H1 (cell line): ENCODE data around the gene ARGLU1. TPM values are rescaled to one million over a fixed set of nuclear protein-coding genes. Genes with fewer than 3 reads are reported as not detected.

Source experiments
- ASH2L ChIP-seq: fragments of 200-600, 300-600 bp; sonication (generic); IDR thresholded peaks from one replicate; pipeline ENCODE4 v1.7.1; 2017; ENCODE audit warnings: low read length
- RNF2 ChIP-seq: fragments of 200-900, 300-1000 bp; sonication (generic); IDR thresholded peaks from 2 replicates; pipeline ENCODE4 v1.7.1; 2016; ENCODE audit warnings: borderline replicate concordance, low read depth, mild to moderate bottlenecking, antibody characterized with exemption, low read length; ENCODE audit not compliant: poor library complexity, severe bottlenecking; ENCODE audit errors: missing control alignments
- polyA plus RNA-seq, 7 experiments: library from polyadenylated mRNA; depleted of rRNA in 3 of 7; stranded (reverse) in 5 of 7; unstranded in 2 of 7; fragments of >200 nt in 5 of 7; fragments of 200-250 nt in 2 of 7; gene quantifications; 1 replicate in 5 of 7; 2 replicates in 1 of 7; 4 replicates in 1 of 7; pipeline versions ENCODE4 v1.2.1 to v1.2.3, GENCODE V29; 2011 to 2013; ENCODE audit warnings: missing spikeins in 2 of 7, mixed read lengths in 2 of 7
- total RNA-seq: library from RNA; stranded (reverse); fragmentation: NEBNext Ultra II Directional; extraction: Animal tissue kit (Norgen Biotek cat#: 25700); gene quantifications from 2 replicates; pipeline ENCODE4 v1.2.1, GENCODE V29; 2021
- TF ChIP-seq, protein P1 (sequence below): IDR thresholded peaks from 2 replicates; pipeline ENCODE4 v1.6.1; 2011; ENCODE audit warnings: low read length, improper control_type of control experiment

The ARGLU1 gene
- total and polyA plus RNA-seq, 2 of the 8 experiments (the other 6 are each of a cell fraction or from before 2014, with no cell fraction given) = 47.8 to 84.9 TPM

DNA sequence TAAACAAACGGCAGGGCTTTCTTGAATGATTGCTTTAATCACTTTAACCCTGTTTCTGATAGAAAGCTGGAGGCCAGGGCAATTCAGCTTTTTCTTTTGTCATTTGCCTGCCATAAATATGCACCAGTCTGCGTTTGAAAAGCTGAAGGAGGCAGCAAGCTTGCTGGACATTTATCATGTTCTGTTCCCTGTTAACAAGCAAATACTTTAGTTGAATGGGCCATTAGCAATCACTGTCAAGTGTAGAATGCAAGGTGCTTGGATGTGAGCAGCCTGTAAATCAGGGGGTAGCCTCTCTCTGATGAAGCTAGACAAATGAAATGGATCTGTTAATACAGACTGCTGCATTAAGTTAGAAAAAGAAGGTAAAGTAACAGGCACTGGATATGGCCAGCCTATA lies 40.1 kb downstream of the ARGLU1 start (continued):
- TF ChIP-seq, protein P1, sequence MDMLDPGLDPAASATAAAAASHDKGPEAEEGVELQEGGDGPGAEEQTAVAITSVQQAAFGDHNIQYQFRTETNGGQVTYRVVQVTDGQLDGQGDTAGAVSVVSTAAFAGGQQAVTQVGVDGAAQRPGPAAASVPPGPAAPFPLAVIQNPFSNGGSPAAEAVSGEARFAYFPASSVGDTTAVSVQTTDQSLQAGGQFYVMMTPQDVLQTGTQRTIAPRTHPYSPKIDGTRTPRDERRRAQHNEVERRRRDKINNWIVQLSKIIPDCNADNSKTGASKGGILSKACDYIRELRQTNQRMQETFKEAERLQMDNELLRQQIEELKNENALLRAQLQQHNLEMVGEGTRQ = no peak
- TF ChIP-seq RNF2 = no peak
- TF ChIP-seq ASH2L = no peak
